Right lobe of liver (tissue), 6 donors: Measurements from ENCODE around the gene STK38L. TPM values are rescaled to one million over a fixed set of nuclear protein-coding genes. Genes with fewer than 3 reads are reported as not detected.

ENCODE experiments used
- ATAC-seq, 4 donors: fragments of 200-7000 bp; cut with Tn5 transposase; one replicate each; pipeline ENCODE4 v1.9.1; 2020; ENCODE audit warnings: mild to moderate bottlenecking in 4 of 4, moderate library complexity in 4 of 4
- DNase-seq, 3 donors: peaks; one replicate each; pipeline ENCODE4 v3.0.0-alpha.2; 2020
- H3K27ac ChIP-seq, 3 donors: fragments of 200-600 bp; one replicate each; pipeline ENCODE4 v1.8.0; 2022
- H3K27me3 ChIP-seq, 2 donors: fragments of 200-600 bp; one replicate each; pipeline ENCODE4 v1.8.0; 2022
- H3K36me3 ChIP-seq, 4 donors: fragments of 200-600 bp; sonication (generic) in 1 of 4; one replicate each; pipeline versions ENCODE4 v1.5.1 to v1.8.0; 2017 to 2022; ENCODE audit warnings: control low read depth in 1 of 4
- H3K4me1 ChIP-seq, 4 donors: fragments of 200-600 bp; sonication (generic) in 1 of 4; one replicate each; pipeline versions ENCODE4 v1.5.1 to v1.8.0; 2017 to 2022; ENCODE audit warnings: control low read depth in 1 of 4
- H3K4me3 ChIP-seq, 3 donors: fragments of 200-600 bp; one replicate each; pipeline ENCODE4 v1.8.0; 2022
- H3K9me3 ChIP-seq, 4 donors: fragments of 200-600 bp; sonication (generic) in 1 of 4; one replicate each; pipeline versions ENCODE4 v1.5.1 to v1.8.0; 2017 to 2022; ENCODE audit warnings: control low read depth in 1 of 4
- POLR2A ChIP-seq: fragments of 450-650 bp; IDR thresholded peaks from one replicate; pipeline ENCODE4 v1.6.1; 2017; ENCODE audit warnings: antibody characterized with exemption, mild to moderate bottlenecking
- WGBS: methylation state at CpG from one replicate; pipeline ENCODE4 v1.1.6; 2018; ENCODE audit warnings: low coverage, low lambda C conversion rate; ENCODE audit not compliant: insufficient coverage; ENCODE audit errors: missing lambda C conversion rate; 5-methylcytosine and 5-hydroxymethylcytosine counted together
- intact Hi-C, 2 donors: fragments of 100-400 bp; cut with DNase I; formaldehyde crosslinking; loops; one replicate each; pipeline versions ENCODE4 v1.11.2 to v1.14.1; 2022
- total RNA-seq, 6 experiments: library from RNA; depleted of rRNA in 2 of 6; stranded (reverse); fragments of >200 nt in 2 of 6; fragmentation: NEBNext Ultra II Directional in 3 of 6; extraction: Animal tissue kit (Norgen Biotek cat#: 25700) in 3 of 6; gene quantifications; one replicate each; pipeline versions ENCODE4 v1.1.0 to v1.2.4, GENCODE V29; 2016 to 2023
- TF ChIP-seq, protein P1 (sequence below), 4 donors: fragments of 200-600 bp in 3 of 4; fragments of 450-650 bp in 1 of 4; IDR thresholded peaks; one replicate each; pipeline versions ENCODE4 v1.5.1 to v1.8.0; 2016 to 2022; ENCODE audit warnings: antibody characterized with exemption in 4 of 4, mild to moderate bottlenecking in 2 of 4
- donor health status: DM: no; HTN: yes; CAD: no.
- donor health status: DM: no; HTN: no; CAD: no.
- donor health status: DM: no; HTN: no; CAD: no.
- donor health status: DM: no; HTN: yes; CAD: no.
- donor health status: DM: no; HTN: yes; CAD: no.

Gene STK38L
- total RNA-seq, 6 experiments from 2014 or later = 6.0 to 18.1 (median 7.3) TPM

DNA sequence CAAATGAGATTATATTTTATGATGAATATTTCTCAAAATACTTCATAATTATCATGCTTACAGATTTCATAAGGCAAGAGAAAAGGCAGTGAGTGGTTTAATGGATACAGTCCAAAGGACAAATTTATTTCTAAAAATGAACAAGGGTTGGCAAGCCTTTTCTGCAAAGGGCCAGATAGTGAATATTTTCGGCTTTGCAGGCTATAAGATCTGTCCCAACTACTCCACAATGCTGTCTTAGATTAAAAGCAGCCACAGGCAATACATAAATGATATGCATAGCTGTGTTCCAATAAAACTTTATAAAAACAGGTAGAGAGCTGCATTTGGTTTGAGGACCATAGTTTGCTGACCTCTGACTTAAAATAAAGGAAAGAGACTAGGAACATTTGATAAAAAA lies 42.9 kb upstream of the STK38L start:
- Histone ChIP-seq H3K9me3 (no peaks in the 10 kb centered on the region), H3K27ac (no peak overlapping the region), H3K36me3 (no peaks in the 10 kb centered on the region), H3K4me1 (no peaks in the 10 kb centered on the region), H3K27me3 (no peaks in the 10 kb centered on the region), H3K4me3 (no peak overlapping the region)
- intact Hi-C loops = no loop called here
- TF ChIP-seq, protein P1, sequence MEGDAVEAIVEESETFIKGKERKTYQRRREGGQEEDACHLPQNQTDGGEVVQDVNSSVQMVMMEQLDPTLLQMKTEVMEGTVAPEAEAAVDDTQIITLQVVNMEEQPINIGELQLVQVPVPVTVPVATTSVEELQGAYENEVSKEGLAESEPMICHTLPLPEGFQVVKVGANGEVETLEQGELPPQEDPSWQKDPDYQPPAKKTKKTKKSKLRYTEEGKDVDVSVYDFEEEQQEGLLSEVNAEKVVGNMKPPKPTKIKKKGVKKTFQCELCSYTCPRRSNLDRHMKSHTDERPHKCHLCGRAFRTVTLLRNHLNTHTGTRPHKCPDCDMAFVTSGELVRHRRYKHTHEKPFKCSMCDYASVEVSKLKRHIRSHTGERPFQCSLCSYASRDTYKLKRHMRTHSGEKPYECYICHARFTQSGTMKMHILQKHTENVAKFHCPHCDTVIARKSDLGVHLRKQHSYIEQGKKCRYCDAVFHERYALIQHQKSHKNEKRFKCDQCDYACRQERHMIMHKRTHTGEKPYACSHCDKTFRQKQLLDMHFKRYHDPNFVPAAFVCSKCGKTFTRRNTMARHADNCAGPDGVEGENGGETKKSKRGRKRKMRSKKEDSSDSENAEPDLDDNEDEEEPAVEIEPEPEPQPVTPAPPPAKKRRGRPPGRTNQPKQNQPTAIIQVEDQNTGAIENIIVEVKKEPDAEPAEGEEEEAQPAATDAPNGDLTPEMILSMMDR (IDR thresholded peaks at IDR 0.05) = no peak
- no peak for TF ChIP-seq POLR2A
- ATAC-seq (no peak), DNase-seq (no peak)
- WGBS = 63% methylated on average over 1 of the region's 1 CpG

DNA sequence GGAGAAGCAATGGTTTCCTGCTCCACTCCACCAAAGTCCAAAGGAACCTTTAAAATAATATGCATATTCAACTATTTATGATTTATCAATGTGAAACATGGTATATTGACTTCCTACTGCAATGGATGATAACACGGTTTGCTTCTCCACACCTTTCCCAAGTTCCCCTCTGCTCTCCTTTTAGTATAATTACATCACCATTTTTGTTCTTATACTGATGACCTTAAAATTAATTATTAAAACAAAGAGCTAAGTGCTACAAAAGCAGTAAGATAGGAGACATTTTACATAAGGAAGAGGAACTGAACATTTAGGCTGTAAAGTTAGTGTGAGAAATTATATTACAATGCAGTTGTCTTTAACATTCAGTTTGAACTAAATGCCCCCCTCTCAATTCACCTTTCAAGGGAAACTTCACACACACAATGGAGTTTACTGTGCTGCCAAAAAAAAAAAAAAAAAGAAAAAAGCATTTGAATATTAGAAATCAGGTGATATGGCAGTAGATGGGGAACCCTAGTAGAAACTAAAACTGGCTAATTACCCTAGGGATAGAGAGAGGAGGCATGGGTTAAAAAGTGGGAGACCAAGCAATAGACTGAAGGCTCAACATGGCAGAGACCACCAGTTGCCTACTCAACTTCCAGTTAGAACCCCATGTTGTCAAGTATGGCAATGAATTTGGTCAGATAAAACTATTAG lies 37.1 kb upstream of the STK38L start:
- H3K27ac ChIP-seq = no peak overlapping the region
- H3K27me3 ChIP-seq = no peaks in the 10 kb centered on the region
- no peaks in the 10 kb centered on the region for H3K4me1 ChIP-seq
- no peak overlapping the region for H3K4me3 ChIP-seq
- H3K36me3 ChIP-seq = no peaks in the 10 kb centered on the region
- DNase-seq = no peak
- 43% methylated on average over 1 of the region's 1 CpG for WGBS
- ATAC-seq = no peak
- intact Hi-C loops = no loop called here
- no peaks in the 10 kb centered on the region for H3K9me3 ChIP-seq
- TF ChIP-seq POLR2A = no peak

DNA sequence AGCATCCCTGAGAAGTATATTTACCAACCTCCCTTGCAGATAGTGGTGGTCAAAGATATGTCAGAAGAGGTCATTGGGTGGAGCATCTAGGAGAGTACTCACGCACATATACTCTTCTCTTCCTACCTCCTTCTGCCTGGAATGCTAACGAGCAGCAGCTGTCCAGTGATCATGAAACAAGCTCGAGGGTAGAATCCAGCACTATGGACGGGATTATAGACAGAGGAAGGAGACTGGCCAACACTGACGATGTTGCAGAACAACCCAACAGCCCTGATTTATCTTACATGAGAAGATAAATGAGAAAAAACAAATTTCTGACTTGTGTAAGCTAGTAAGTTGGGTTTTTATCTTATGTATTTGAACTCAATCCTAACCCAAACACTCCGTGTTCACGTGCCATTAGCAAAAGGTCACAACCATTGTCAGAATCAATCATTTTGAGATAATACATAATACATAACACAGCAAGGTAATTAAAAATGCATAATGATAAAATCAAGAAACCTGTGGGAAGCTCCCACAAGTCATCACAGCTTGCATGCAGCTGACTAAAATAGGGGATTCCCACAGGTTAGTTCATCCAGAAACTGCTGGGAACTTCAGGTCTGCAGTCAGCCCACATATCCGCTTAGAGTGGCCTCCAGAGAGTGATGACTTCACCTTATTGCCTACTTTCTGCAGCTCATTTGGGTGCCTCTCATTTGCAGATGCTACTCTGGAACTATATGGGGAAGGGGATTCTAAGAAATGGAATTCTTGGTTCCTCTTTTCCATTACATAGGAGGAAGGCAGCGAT lies 36.3 kb upstream of the STK38L start:
- WGBS = 45% methylated on average over 9 of the region's 9 CpGs
- Histone ChIP-seq H3K4me1 (peaks cover 0 to under 1% (median 0%) of the 10 kb centered on the region in 4 donors), H3K36me3 (no peaks in the 10 kb centered on the region), H3K9me3 (no peaks in the 10 kb centered on the region), H3K27ac (peak overlapping the region in 1 of 3 donors; percentile 12), H3K4me3 (no peak overlapping the region), H3K27me3 (no peaks in the 10 kb centered on the region)
- intact Hi-C loops = no loop called here
- ATAC-seq = peak in 2 of 4 donors; percentile 28 to 96
- DNase-seq = no peak
- TF ChIP-seq, protein P1 (IDR thresholded peaks at IDR 0.05) = no peak
- TF ChIP-seq POLR2A = no peak

DNA sequence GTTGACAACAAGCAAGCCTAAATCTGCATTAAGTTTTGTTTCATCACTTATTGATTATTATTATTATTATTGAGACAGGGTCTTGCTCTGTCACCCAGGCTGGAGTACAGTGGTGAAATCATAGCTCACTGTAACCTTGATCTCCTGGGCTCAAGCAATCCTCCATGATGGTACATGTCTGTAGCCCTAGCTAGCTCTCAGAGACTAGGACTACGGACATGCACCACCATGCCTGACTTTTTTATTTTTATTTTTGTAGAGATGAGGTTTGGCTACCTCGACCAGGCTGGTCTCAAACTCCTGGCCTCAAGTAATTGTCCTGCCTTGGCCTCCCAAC lies 35.7 kb upstream of the STK38L start:
- DNase-seq (no peak), ATAC-seq (no peak)
- no peak for TF ChIP-seq POLR2A
- TF ChIP-seq, protein P1 (IDR thresholded peaks at IDR 0.05) = no peak
- Histone ChIP-seq H3K4me1 (peaks cover 0 to 5% (median 0%) of the 10 kb centered on the region in 4 donors), H3K4me3 (no peak overlapping the region), H3K27ac (no peak overlapping the region), H3K36me3 (no peaks in the 10 kb centered on the region), H3K9me3 (no peaks in the 10 kb centered on the region), H3K27me3 (no peaks in the 10 kb centered on the region)
- intact Hi-C loops = no loop called here
- 86% methylated on average over 2 of the region's 2 CpGs for WGBS

DNA sequence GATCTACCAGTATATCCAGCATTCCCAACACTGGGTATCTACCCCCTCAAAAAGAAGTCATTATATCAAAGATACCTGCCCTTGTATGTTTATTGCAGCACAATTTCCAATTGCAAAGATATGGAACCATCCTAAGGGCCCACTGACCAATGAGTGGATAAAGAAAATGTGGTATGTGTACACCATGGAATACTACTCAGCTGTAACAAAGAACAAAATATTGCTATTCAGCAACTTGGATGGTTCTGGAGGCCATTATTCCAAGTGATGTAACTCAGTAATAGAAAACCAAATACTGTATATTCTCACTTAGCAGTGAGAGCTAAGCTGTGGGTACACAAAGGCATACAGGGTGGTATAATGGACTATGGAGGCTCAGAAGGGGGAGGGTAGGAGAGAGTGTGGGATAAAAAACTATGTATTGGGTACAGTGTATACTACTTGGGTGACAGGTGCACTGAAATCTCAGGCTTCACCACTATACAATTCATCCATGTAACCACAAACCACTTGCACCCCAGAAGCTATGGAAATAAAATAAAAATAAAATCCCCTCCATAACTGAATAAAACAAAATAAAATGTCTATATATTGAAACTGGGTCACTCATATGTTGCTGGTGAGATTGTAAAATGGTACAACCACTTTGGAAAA lies 34.7 kb upstream of the STK38L start:
- no peak for ATAC-seq
- TF ChIP-seq POLR2A = no peak
- TF ChIP-seq, protein P1 (IDR thresholded peaks at IDR 0.05) = no peak
- DNase-seq = no peak
- no peaks in the 10 kb centered on the region for H3K9me3 ChIP-seq
- H3K36me3 ChIP-seq = no peaks in the 10 kb centered on the region
- peaks cover 0 to 15% (median 4%) of the 10 kb centered on the region in 4 donors for H3K4me1 ChIP-seq
- H3K27ac ChIP-seq = no peak overlapping the region
- no peak overlapping the region for H3K4me3 ChIP-seq
- intact Hi-C loops = no loop called here
- H3K27me3 ChIP-seq = no peaks in the 10 kb centered on the region
